OCI-LY7 (cell line): ENCODE data around the gene SGMS1.

Source experiments
- EZH2phosphoT487 ChIP-seq: fragments of 200-600 bp; sonication (generic); IDR thresholded peaks from 2 replicates; pipeline ENCODE4 v1.6.1; 2018; ENCODE audit warnings: low read depth, borderline replicate concordance, mild to moderate bottlenecking, mixed run types, antibody characterized with exemption, low read length, moderate library complexity, mixed read lengths
- TF ChIP-seq, protein P1 (sequence below): fragments of 200-600 bp; sonication (generic); conservative IDR thresholded peaks from 2 replicates; pipeline ENCODE4 v1.5.1; 2014; ENCODE audit warnings: mild to moderate bottlenecking, antibody characterized with exemption, low read length, moderate library complexity, mixed read lengths

DNA sequence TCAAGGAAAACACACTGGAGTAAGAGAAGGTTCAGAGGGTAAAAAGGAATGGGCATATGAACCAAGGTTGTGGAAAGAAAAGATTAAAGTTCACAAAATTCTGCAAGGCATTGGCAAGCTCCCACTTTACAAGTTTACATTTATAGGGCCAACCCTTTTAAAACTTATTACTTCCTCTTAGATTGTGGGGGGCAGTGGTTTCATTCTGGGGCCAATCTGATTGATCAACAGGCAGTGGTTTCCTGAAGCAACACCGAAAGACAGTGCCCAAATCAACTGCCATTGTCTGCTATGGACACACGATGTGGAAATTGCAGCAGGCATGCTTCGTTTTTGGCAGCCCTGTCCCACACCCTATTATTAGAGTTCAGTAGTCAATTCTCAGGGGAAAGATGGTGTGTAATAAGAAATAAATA is 154.0 kb downstream of the SGMS1 start:
- TF ChIP-seq, protein P1, sequence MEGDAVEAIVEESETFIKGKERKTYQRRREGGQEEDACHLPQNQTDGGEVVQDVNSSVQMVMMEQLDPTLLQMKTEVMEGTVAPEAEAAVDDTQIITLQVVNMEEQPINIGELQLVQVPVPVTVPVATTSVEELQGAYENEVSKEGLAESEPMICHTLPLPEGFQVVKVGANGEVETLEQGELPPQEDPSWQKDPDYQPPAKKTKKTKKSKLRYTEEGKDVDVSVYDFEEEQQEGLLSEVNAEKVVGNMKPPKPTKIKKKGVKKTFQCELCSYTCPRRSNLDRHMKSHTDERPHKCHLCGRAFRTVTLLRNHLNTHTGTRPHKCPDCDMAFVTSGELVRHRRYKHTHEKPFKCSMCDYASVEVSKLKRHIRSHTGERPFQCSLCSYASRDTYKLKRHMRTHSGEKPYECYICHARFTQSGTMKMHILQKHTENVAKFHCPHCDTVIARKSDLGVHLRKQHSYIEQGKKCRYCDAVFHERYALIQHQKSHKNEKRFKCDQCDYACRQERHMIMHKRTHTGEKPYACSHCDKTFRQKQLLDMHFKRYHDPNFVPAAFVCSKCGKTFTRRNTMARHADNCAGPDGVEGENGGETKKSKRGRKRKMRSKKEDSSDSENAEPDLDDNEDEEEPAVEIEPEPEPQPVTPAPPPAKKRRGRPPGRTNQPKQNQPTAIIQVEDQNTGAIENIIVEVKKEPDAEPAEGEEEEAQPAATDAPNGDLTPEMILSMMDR: no peak
- TF ChIP-seq EZH2phosphoT487: no peak
